OCI-LY7 (cell line): ENCODE results near the gene GPR78.

ENCODE experiments used
- CTCF ChIP-seq: fragments of 200-600 bp; sonication (generic); conservative IDR thresholded peaks from 2 replicates; pipeline ENCODE4 v1.5.1; 2014; ENCODE audit warnings: mild to moderate bottlenecking, antibody characterized with exemption, low read length, moderate library complexity, mixed read lengths
- EZH2phosphoT487 ChIP-seq: fragments of 200-600 bp; sonication (generic); IDR thresholded peaks from 2 replicates; pipeline ENCODE4 v1.6.1; 2018; ENCODE audit warnings: low read depth, borderline replicate concordance, mild to moderate bottlenecking, mixed run types, antibody characterized with exemption, low read length, moderate library complexity, mixed read lengths

GRCh38 chr4:8580321-8581093 lies at the start of gene GPR78:
- TF ChIP-seq CTCF (no peak), EZH2phosphoT487 (no peak)
